Endodermal cell (in vitro differentiated cells): Measurements from ENCODE around the gene INPPL1. TPM values are rescaled to one million over a fixed set of nuclear protein-coding genes. Genes with fewer than 3 reads are reported as not detected.

Experiments
- DNase-seq: peaks from one replicate; pipeline ENCODE4 v3.0.0-alpha.2; 2017
- H3K27ac ChIP-seq: 2 replicates; pipeline ENCODE4 v1.5.1; 2013; ENCODE audit warnings: mild to moderate bottlenecking, low read depth, low read length, moderate library complexity
- H3K27me3 ChIP-seq: 2 replicates; pipeline ENCODE4 v1.6.1; 2013; ENCODE audit warnings: mild to moderate bottlenecking, low read length, moderate library complexity; ENCODE audit not compliant: insufficient read depth, control insufficient read depth, poor library complexity, severe bottlenecking
- H3K36me3 ChIP-seq: 2 replicates; pipeline ENCODE4 v1.7.0; 2013; ENCODE audit warnings: mild to moderate bottlenecking, low read length, moderate library complexity; ENCODE audit not compliant: control insufficient read depth, insufficient read depth
- H3K4me1 ChIP-seq: one replicate; pipeline ENCODE4 v1.7.0; 2013; ENCODE audit warnings: low read length; ENCODE audit not compliant: control insufficient read depth, insufficient read depth
- H3K4me3 ChIP-seq: 2 replicates; pipeline ENCODE4 v1.5.1; 2013; ENCODE audit warnings: mild to moderate bottlenecking, low read length, moderate library complexity
- H3K9ac ChIP-seq: 2 replicates; pipeline ENCODE4 v1.6.1; 2013; ENCODE audit warnings: mild to moderate bottlenecking, low read length, moderate library complexity; ENCODE audit not compliant: poor library complexity, severe bottlenecking; ENCODE audit errors: extremely low read depth
- H3K9me3 ChIP-seq: 2 replicates; pipeline ENCODE4 v1.6.1; 2013; ENCODE audit warnings: mild to moderate bottlenecking, low read length, moderate library complexity; ENCODE audit not compliant: control insufficient read depth
- H3K27ac Mint-ChIP-seq: 2 replicates; pipeline ENCODE4 v1.8.0; 2020; ENCODE audit warnings: mixed read lengths
- H3K27me3 Mint-ChIP-seq: 2 replicates; pipeline ENCODE4 v1.8.0; 2021; ENCODE audit warnings: mild to moderate bottlenecking, mixed read lengths; ENCODE audit not compliant: insufficient read depth
- H3K36me3 Mint-ChIP-seq: 2 replicates; pipeline ENCODE4 v1.8.0; 2020; ENCODE audit warnings: low read depth, mixed read lengths
- H3K4me1 Mint-ChIP-seq: 2 replicates; pipeline ENCODE4 v1.8.0; 2020; ENCODE audit warnings: mixed read lengths
- H3K4me3 Mint-ChIP-seq: 2 replicates; pipeline ENCODE4 v1.8.0; 2020; ENCODE audit warnings: mild to moderate bottlenecking, moderate library complexity, mixed read lengths
- H3K9me3 Mint-ChIP-seq: 2 replicates; pipeline ENCODE4 v1.8.0; 2020; ENCODE audit warnings: mild to moderate bottlenecking, mixed read lengths
- WGBS, 2 experiments: methylation state at CpG; one replicate each; pipeline versions ENCODE4 v1.1.5 to v1.1.7; 2013; ENCODE audit warnings: missing lambda C conversion rate in 2 of 2, mixed read lengths in 1 of 2; ENCODE audit not compliant: insufficient coverage in 1 of 2, insufficient read length in 1 of 2; 5-methylcytosine and 5-hydroxymethylcytosine counted together
- total RNA-seq, 2 donors: library from RNA; stranded (reverse); fragmentation: NEBNext Ultra II Directional in 1 of 2; extraction: Animal tissue kit (Norgen Biotek cat#: 25700) in 1 of 2; gene quantifications; 2 replicates in 1 of 2; 3 replicates in 1 of 2; pipeline ENCODE4 v1.2.1, GENCODE V29; 2021
- TF ChIP-seq, protein P1 (sequence below): fragments of 200-600 bp; sonication (generic); conservative IDR thresholded peaks from 2 replicates; pipeline ENCODE4 v1.5.0; 2021; ENCODE audit warnings: antibody characterized with exemption, mild to moderate bottlenecking

Gene INPPL1
- total RNA-seq, 2 donors from 2014 or later, result 230 to 325 TPM

- Mint-ChIP-seq H3K4me1 (no peaks in the 10 kb centered on the region), H3K9me3 (peaks cover 4% of the 10 kb centered on the region)
- TF ChIP-seq, protein P1, sequence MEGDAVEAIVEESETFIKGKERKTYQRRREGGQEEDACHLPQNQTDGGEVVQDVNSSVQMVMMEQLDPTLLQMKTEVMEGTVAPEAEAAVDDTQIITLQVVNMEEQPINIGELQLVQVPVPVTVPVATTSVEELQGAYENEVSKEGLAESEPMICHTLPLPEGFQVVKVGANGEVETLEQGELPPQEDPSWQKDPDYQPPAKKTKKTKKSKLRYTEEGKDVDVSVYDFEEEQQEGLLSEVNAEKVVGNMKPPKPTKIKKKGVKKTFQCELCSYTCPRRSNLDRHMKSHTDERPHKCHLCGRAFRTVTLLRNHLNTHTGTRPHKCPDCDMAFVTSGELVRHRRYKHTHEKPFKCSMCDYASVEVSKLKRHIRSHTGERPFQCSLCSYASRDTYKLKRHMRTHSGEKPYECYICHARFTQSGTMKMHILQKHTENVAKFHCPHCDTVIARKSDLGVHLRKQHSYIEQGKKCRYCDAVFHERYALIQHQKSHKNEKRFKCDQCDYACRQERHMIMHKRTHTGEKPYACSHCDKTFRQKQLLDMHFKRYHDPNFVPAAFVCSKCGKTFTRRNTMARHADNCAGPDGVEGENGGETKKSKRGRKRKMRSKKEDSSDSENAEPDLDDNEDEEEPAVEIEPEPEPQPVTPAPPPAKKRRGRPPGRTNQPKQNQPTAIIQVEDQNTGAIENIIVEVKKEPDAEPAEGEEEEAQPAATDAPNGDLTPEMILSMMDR, result no peak
Observed at GRCh38 chr11:72280037-72280436, 55.5 kb downstream of the INPPL1 start.

DNA sequence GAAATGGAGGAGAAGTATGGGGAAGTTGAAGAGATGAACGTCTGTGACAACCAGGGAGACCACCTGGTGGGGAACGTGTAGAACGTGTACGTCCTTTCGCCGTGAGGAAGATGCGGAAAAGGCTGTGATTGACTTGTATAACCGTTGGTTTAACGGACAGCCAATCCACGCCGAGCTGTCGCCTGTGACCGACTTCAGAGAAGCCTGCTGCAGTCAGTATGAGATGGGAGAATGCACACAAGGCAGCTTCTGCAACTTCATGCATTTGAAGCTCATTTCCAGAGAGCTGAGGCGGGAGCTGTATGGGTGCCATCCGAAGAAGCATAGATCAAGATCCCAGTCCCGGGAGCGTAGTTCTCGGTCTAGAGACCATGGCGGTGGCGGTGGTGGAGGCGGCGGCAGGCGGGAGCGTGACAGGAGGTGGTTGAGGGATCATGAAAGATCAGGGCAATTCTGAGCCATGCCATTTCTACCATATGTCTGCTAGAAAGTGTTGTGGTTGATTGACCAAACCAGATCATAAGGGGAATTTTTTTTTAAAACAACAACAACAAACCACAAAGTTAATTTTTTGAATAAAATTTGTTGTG is 56.3 kb downstream of the INPPL1 start:
- Histone ChIP-seq H3K4me3 (no peak overlapping the region), H3K9me3 (no peaks in the 10 kb centered on the region), H3K27me3 (no peaks in the 10 kb centered on the region), H3K4me1 (no peaks in the 10 kb centered on the region), H3K9ac (no peak overlapping the region), H3K36me3 (no peaks in the 10 kb centered on the region), H3K27ac (no peak overlapping the region)
- TF ChIP-seq, protein P1, result no peak
- Mint-ChIP-seq H3K4me3 (no peak overlapping the region), H3K27ac (no peak overlapping the region), H3K27me3 (peaks cover 16% of the 10 kb centered on the region), H3K4me1 (no peaks in the 10 kb centered on the region), H3K36me3 (no peaks in the 10 kb centered on the region), H3K9me3 (peaks cover 2% of the 10 kb centered on the region)
- WGBS, 2 experiments, result 94 to 96% methylated on average over 16 to 24 of the region's 24 CpGs
- DNase-seq, result no peak

More at GRCh38 chr11:72280037-72280436, 55.5 kb downstream of the INPPL1 start:
- no peak overlapping the region for H3K9ac ChIP-seq
- H3K27me3 Mint-ChIP-seq, result peaks cover 18% of the 10 kb centered on the region
- no peaks in the 10 kb centered on the region for H3K27me3 ChIP-seq
- H3K36me3 Mint-ChIP-seq, result no peaks in the 10 kb centered on the region
- no peaks in the 10 kb centered on the region for H3K36me3 ChIP-seq
- no peak overlapping the region for H3K27ac ChIP-seq
- H3K4me1 ChIP-seq, result no peaks in the 10 kb centered on the region
- 94 to 95% methylated on average over 11 to 12 of the region's 12 CpGs for WGBS, 2 experiments
- no peak overlapping the region for H3K27ac Mint-ChIP-seq
- no peak overlapping the region for H3K4me3 Mint-ChIP-seq
- no peaks in the 10 kb centered on the region for H3K9me3 ChIP-seq
- DNase-seq, result no peak
- no peak overlapping the region for H3K4me3 ChIP-seq

GRCh38 chr11:72283947-72284346 is 59.4 kb downstream of the INPPL1 start:
- H3K27me3 ChIP-seq, result no peaks in the 10 kb centered on the region
- H3K27ac ChIP-seq, result no peak overlapping the region
- WGBS, 2 experiments, result 87 to 94% methylated on average over 2 of the region's 2 CpGs
- DNase-seq, result no peak
- no peaks in the 10 kb centered on the region for H3K9me3 ChIP-seq
- no peak overlapping the region for H3K9ac ChIP-seq
- no peak overlapping the region for H3K27ac Mint-ChIP-seq
- no peak overlapping the region for H3K4me3 Mint-ChIP-seq
- peaks cover 16% of the 10 kb centered on the region for H3K27me3 Mint-ChIP-seq
- H3K36me3 Mint-ChIP-seq, result no peaks in the 10 kb centered on the region
- H3K9me3 Mint-ChIP-seq, result no peaks in the 10 kb centered on the region
- TF ChIP-seq, protein P1, result no peak
- no peak overlapping the region for H3K4me3 ChIP-seq
- H3K36me3 ChIP-seq, result no peaks in the 10 kb centered on the region
- no peaks in the 10 kb centered on the region for H3K4me1 Mint-ChIP-seq
- H3K4me1 ChIP-seq, result no peaks in the 10 kb centered on the region
